Amniotic stem cell (primary cell): ENCODE measurements around the gene CD72.
"Not testable (repeated sequence)": the region's sequence is repeated elsewhere in the genome, so short reads cannot be mapped to it uniquely, and the experiment has no call there.

Source experiments
- DNase-seq: peaks from one replicate; lab custom pipeline; 2025; lab: John Stamatoyannopoulos, UW

Gene CD72

GRCh38 chr9:35649431-35650340 is 31.5 kb upstream of the CD72 start:
- DNase-seq = no peak

- DNase-seq = peak; percentile 79
Measured at GRCh38 chr9:35646533-35647265, 28.5 kb upstream of the CD72 start.

- no peak for DNase-seq
Measured at GRCh38 chr9:35646153-35646532, 27.9 kb upstream of the CD72 start.

- DNase-seq = not testable (repeated sequence)
Measured at GRCh38 chr9:35645736-35646135, 27.5 kb upstream of the CD72 start.

- DNase-seq = no peak
Measured at GRCh38 chr9:35643046-35643445, 24.8 kb upstream of the CD72 start.

- DNase-seq = not testable (repeated sequence)
Measured at GRCh38 chr9:35641478-35641877, 23.3 kb upstream of the CD72 start.

- DNase-seq = not testable (repeated sequence)
Measured at GRCh38 chr9:35640431-35640830, 22.2 kb upstream of the CD72 start.

- no peak for DNase-seq
Measured at GRCh38 chr9:35639631-35640030, 21.4 kb upstream of the CD72 start.

GRCh38 chr9:35639225-35639624 is 21.0 kb upstream of the CD72 start:
- not testable (repeated sequence) for DNase-seq

- DNase-seq = not testable (repeated sequence)
Measured at GRCh38 chr9:35638751-35639150, 20.5 kb upstream of the CD72 start.

GRCh38 chr9:35637427-35637955 is 19.3 kb upstream of the CD72 start:
- not testable (repeated sequence) for DNase-seq

GRCh38 chr9:35636877-35637246 is 18.6 kb upstream of the CD72 start:
- DNase-seq = not testable (repeated sequence)

- DNase-seq = no peak
Measured at GRCh38 chr9:35636135-35636876, 18.1 kb upstream of the CD72 start.

- no peak for DNase-seq
Measured at GRCh38 chr9:35635730-35636129, 17.5 kb upstream of the CD72 start.

GRCh38 chr9:35629597-35629996 is 11.4 kb upstream of the CD72 start:
- no peak for DNase-seq

GRCh38 chr9:35628389-35628991 is 10.3 kb upstream of the CD72 start:
- DNase-seq = no peak

GRCh38 chr9:35627575-35627974 is 9.4 kb upstream of the CD72 start:
- DNase-seq = no peak

GRCh38 chr9:35619800-35620158 is 1.6 kb upstream of the CD72 start:
- DNase-seq = no peak

- DNase-seq = no peak
Measured at GRCh38 chr9:35618854-35619799, 914 bp upstream of the CD72 start.

- no peak for DNase-seq
Measured at GRCh38 chr9:35617548-35617947, 665 bp downstream of the CD72 start.
